BE2C (cell line): ENCODE data around the gene MCTP2.
A peak's percentile ranks its signal among the peaks of the same experiment; 100 is the strongest.

Experiments used
- DNase-seq: peaks from one replicate; pipeline ENCODE4 v3.0.0-alpha.2; 2020
- H3K27me3 ChIP-seq: fragments of 250-450 bp; sonication (Bioruptor Pico); 2 replicates; pipeline ENCODE4 v1.5.1; 2020; ENCODE audit warnings: mild to moderate bottlenecking
- H3K36me3 ChIP-seq: fragments of 250-450 bp; sonication (Bioruptor Pico); 2 replicates; pipeline ENCODE4 v1.5.1; 2020; ENCODE audit warnings: mild to moderate bottlenecking
- H3K4me1 ChIP-seq: fragments of 250-450 bp; sonication (Bioruptor Pico); 2 replicates; pipeline ENCODE4 v1.5.1; 2020
- H3K4me3 ChIP-seq: 2 replicates; pipeline ENCODE4 v1.5.1; 2011; ENCODE audit warnings: low read depth, low read length
- H3K9me3 ChIP-seq: fragments of 250-450 bp; sonication (Bioruptor Pico); 2 replicates; pipeline ENCODE4 v1.5.1; 2020
- TF ChIP-seq, protein P1 (sequence below): IDR thresholded peaks from 2 replicates; pipeline ENCODE4 v1.5.1; 2012; ENCODE audit warnings: mild to moderate bottlenecking, low read depth, low read length

The MCTP2 gene

DNA sequence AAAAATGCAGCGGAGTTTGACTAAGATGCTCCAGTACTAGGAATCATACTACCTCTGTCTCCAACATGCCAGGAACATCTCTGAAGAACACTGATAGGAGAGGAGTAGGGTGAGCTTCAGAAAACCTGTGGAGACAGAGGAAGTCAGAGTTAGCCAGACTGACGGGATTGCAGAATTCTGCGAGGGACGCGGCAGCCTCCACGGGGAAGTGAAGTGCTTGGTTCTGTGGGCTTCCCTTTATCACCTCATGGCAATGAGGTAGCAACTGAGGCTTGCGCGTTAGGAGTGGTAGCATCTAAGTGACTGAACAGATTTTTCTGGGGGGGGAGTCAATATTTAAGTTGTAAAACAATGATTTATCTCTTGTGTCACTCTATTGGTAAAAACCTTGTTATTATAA, 226.3 kb downstream of the MCTP2 start:
- Histone ChIP-seq H3K36me3 (no peaks in the 10 kb centered on the region), H3K27me3 (no peaks in the 10 kb centered on the region), H3K4me3 (no peak overlapping the region), H3K4me1 (no peaks in the 10 kb centered on the region), H3K9me3 (no peaks in the 10 kb centered on the region)
- DNase-seq = no peak
- TF ChIP-seq, protein P1, sequence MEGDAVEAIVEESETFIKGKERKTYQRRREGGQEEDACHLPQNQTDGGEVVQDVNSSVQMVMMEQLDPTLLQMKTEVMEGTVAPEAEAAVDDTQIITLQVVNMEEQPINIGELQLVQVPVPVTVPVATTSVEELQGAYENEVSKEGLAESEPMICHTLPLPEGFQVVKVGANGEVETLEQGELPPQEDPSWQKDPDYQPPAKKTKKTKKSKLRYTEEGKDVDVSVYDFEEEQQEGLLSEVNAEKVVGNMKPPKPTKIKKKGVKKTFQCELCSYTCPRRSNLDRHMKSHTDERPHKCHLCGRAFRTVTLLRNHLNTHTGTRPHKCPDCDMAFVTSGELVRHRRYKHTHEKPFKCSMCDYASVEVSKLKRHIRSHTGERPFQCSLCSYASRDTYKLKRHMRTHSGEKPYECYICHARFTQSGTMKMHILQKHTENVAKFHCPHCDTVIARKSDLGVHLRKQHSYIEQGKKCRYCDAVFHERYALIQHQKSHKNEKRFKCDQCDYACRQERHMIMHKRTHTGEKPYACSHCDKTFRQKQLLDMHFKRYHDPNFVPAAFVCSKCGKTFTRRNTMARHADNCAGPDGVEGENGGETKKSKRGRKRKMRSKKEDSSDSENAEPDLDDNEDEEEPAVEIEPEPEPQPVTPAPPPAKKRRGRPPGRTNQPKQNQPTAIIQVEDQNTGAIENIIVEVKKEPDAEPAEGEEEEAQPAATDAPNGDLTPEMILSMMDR = no peak

DNA sequence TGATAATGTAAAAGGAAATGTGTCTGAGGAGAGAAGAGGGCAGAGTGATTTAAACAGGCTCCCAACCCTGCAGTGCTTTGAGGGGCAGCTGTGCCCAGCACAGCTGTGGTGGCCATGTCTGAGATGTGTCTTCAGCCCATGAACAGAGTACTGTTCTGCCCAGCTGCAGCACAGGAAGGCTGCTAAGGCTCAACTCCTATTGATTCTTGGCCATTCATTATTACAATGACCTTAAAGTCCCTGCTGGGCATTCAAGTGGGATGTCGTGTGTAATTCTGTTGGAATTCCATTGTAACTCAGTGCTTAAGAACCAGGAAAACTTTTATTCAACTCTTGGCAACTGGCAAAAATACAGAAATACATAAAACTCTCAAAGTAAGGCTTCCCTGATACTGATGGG, 229.3 kb downstream of the MCTP2 start:
- DNase-seq = no peak
- Histone ChIP-seq H3K4me1 (0 out of 2 replicates have a peak, but pooled peaks cover under 1% of the 10 kb centered on the region), H3K9me3 (no peaks in the 10 kb centered on the region), H3K4me3 (no peak overlapping the region), H3K36me3 (no peaks in the 10 kb centered on the region), H3K27me3 (no peaks in the 10 kb centered on the region)
- TF ChIP-seq, protein P1 = no peak

DNA sequence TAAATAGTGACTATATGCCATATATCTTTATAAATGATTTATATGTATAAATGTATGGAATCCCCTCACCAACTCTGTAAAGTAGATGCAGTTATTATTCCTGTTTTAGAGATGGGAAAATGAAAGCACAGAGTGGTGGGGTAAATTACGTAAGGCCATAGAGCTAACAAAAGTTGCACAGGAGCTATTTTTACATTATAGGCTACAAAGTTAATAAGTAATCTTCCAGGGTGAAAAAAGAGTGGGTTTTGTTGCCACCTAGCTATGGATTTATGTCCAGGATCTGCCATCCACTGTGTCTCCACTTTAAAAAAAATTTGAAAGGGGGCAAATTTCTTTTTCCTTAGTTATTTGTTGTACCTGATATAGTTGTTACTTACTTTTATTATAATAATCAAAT, 235.7 kb downstream of the MCTP2 start:
- H3K27me3 ChIP-seq = no peaks in the 10 kb centered on the region
- DNase-seq = no peak
- H3K9me3 ChIP-seq = no peaks in the 10 kb centered on the region
- no peak overlapping the region for H3K4me3 ChIP-seq
- H3K4me1 ChIP-seq = 0 out of 2 replicates have a peak, but pooled peaks cover 3% of the 10 kb centered on the region
- TF ChIP-seq, protein P1 = no peak
- H3K36me3 ChIP-seq = no peaks in the 10 kb centered on the region

DNA sequence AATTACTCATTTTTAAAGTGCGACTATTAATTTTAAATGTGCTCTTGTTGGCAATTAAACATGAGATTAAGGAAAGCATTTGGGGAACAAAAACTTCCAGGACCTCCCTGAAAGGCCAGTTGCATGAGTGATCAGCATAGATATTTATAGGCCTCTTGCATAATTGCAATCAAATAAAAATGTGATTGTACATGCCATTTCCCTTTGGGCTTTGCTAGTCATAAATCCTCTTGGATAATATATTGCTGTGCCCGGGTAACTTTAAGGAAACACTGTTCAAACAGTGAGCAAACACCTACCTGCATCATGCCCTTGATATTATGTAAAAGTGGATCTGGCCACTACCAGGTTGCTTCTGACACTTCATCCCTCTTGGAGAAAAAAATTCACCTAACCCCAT, 239.1 kb downstream of the MCTP2 start:
- Histone ChIP-seq H3K9me3 (no peaks in the 10 kb centered on the region), H3K36me3 (no peaks in the 10 kb centered on the region)

DNA sequence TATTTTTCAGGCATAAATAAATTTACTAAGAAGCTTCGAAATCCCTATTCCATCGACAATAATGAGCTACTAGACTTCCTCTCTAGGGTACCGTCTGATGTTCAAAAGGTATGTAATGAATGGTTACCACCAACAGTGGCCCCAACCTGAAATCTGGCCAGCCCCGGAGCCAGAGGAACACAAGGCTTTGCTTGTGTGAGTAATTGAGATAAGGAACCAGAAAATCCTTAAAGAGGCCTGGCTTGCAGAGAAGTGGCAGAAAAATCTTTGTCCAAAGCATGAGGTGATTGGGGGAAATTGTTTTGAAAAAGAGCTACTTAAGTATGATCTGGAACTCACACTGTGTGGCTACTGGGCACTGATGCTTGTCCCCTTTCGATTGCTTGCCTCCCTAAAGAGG, 245.3 kb downstream of the MCTP2 start:
- Histone ChIP-seq H3K4me1 (peaks cover 47% of the 10 kb centered on the region), H3K4me3 (no peak overlapping the region), H3K27me3 (no peaks in the 10 kb centered on the region), H3K9me3 (no peaks in the 10 kb centered on the region), H3K36me3 (no peaks in the 10 kb centered on the region)
- DNase-seq = no peak
- TF ChIP-seq, protein P1 = no peak

More for the DNA sequence above, 239.1 kb downstream of the MCTP2 start:
- 0 out of 2 replicates have a peak, but pooled peaks cover 3% of the 10 kb centered on the region for H3K4me1 ChIP-seq
- TF ChIP-seq, protein P1 = no peak
- no peak for DNase-seq
- no peak overlapping the region for H3K4me3 ChIP-seq
- no peaks in the 10 kb centered on the region for H3K27me3 ChIP-seq

DNA sequence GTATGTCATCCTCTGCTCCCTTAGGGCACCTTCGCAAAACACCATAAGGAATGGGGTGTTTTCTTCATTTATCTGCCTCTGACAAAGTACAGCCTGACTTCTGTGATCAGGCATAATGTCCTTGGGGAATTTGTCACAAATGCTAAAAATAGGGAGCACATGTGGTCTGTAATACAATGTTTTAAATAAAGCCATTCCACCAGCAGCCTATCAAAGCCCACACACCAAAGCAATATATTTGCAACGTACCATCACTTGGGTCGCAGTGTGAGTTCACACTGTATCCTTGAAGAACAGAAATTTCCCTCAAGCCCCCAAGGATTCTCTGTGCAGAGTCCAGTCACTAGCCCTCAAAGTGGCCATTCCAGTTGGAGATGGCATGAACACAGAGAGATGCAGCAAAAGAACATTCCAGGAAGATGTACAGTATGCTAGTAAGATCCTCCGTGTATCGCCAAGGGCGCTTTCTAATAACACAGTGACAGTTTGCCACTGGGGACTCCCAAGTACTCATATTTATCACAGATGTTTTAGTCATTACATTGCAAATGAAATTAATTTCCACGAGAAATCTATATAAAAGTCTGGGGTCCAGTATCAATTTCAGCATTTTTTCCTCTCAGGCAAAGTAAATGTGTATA, 246.7 kb downstream of the MCTP2 start:
- Histone ChIP-seq H3K4me1 (peaks cover 47% of the 10 kb centered on the region), H3K27me3 (no peaks in the 10 kb centered on the region), H3K4me3 (peak overlapping the region; percentile 43), H3K9me3 (no peaks in the 10 kb centered on the region), H3K36me3 (no peaks in the 10 kb centered on the region)
- peak; percentile 33 for DNase-seq
- TF ChIP-seq, protein P1 = no peak
